Measurements from ENCODE around the gene HOXD3. TPM values are rescaled to one million over a fixed set of nuclear protein-coding genes. Genes with fewer than 3 reads are reported as not detected.

HOXD3 gene
- total RNA-seq, 4 donors from 2014 or later: 0.36 to 1.7 (median 0.64) TPM; not detected in 1

- Histone ChIP-seq H3K4me1 (peaks cover 0 to 3% of the 10 kb centered on the region in 2 donors), H3K27me3 (peaks cover 0 to 5% (median 5%) of the 10 kb centered on the region in 3 donors), H3K36me3 (no peaks in the 10 kb centered on the region), H3K9me3 (no peaks in the 10 kb centered on the region), H3K4me3 (no peak overlapping the region), H3K27ac (no peak overlapping the region)
- TF ChIP-seq POLR2A (IDR thresholded peaks at IDR 0.05) (no peak), CTCF (IDR thresholded peaks at IDR 0.05 in 4 of 5, conservative IDR thresholded peaks at IDR 0.05 in 1 of 5) (no peak)
- ATAC-seq (no peak), DNase-seq (no peak)
- intact Hi-C loops (cut with DNase I; ENCODE audit: low total_unique reads): no loop called here
- in situ Hi-C loops (cut with MboI; ENCODE audit: low sequenced_read_pairs in 4 of 4): loop anchor here in 3 of 4 donors (10.0 to 25.0 kb wide), 3 partner anchors 407 to 1014 kb away; no protein-coding TSS in a partner anchor
Observed at GRCh38 chr2:176147800-176148496, 9.2 kb upstream of the HOXD3 start.

- no peaks in the 10 kb centered on the region for H3K9me3 ChIP-seq
- no peak overlapping the region for H3K27ac ChIP-seq
- no peaks in the 10 kb centered on the region for H3K4me1 ChIP-seq
- H3K4me3 ChIP-seq: no peak overlapping the region
- ATAC-seq (no peak), DNase-seq (no peak)
- in situ Hi-C loops (cut with MboI; ENCODE audit: low sequenced_read_pairs in 4 of 4): loop anchor here in 3 of 4 donors (10.0 to 25.0 kb wide), 3 partner anchors 406 to 1013 kb away; no protein-coding TSS in a partner anchor
- intact Hi-C loops (cut with DNase I; ENCODE audit: low total_unique reads): no loop called here
- no peaks in the 10 kb centered on the region for H3K36me3 ChIP-seq
- TF ChIP-seq CTCF (IDR thresholded peaks at IDR 0.05 in 4 of 5, conservative IDR thresholded peaks at IDR 0.05 in 1 of 5) (no peak), POLR2A (IDR thresholded peaks at IDR 0.05) (no peak)
- peaks cover 0 to 7% (median 5%) of the 10 kb centered on the region in 3 donors for H3K27me3 ChIP-seq
Observed at GRCh38 chr2:176148751-176149421, 8.2 kb upstream of the HOXD3 start.

DNA sequence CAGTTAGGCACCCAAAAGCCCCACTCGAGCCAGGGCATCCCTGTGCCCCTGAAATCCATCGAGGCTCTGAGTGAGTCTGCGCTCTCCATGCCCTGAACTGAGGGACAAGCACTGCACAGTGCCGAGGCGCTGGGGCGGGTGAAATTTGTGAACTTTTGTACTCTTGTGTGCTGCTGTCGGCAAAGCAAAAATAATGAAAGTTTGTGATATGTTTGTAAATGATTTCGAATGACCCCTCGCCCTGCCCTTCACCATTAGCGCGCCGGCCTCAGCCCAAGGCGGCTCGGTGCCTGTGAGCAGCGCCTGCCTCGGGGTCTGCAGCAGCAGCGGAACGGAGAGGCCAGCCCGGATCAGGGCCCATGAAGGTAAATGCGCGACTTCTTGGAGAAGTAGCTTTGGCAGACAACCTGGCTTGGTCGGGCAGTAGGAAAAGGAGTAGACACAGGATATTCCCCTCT is 7.6 kb upstream of the HOXD3 start:
- in situ Hi-C loops (cut with MboI; ENCODE audit: low sequenced_read_pairs in 4 of 4) (loop anchor here in 3 of 4 donors (10.0 to 25.0 kb wide), 3 partner anchors 405 to 1013 kb away; no protein-coding TSS in a partner anchor), intact Hi-C loops (cut with DNase I; ENCODE audit: low total_unique reads) (no loop called here)
- no peaks in the 10 kb centered on the region for H3K9me3 ChIP-seq
- H3K27ac ChIP-seq: no peak overlapping the region
- H3K4me1 ChIP-seq: no peaks in the 10 kb centered on the region
- H3K4me3 ChIP-seq: no peak overlapping the region
- DNase-seq: no peak
- ATAC-seq: no peak
- H3K27me3 ChIP-seq: peaks cover 0 to 7% (median 5%) of the 10 kb centered on the region in 3 donors
- TF ChIP-seq CTCF (IDR thresholded peaks at IDR 0.05 in 4 of 5, conservative IDR thresholded peaks at IDR 0.05 in 1 of 5) (no peak), POLR2A (IDR thresholded peaks at IDR 0.05) (no peak)
- no peaks in the 10 kb centered on the region for H3K36me3 ChIP-seq

DNA sequence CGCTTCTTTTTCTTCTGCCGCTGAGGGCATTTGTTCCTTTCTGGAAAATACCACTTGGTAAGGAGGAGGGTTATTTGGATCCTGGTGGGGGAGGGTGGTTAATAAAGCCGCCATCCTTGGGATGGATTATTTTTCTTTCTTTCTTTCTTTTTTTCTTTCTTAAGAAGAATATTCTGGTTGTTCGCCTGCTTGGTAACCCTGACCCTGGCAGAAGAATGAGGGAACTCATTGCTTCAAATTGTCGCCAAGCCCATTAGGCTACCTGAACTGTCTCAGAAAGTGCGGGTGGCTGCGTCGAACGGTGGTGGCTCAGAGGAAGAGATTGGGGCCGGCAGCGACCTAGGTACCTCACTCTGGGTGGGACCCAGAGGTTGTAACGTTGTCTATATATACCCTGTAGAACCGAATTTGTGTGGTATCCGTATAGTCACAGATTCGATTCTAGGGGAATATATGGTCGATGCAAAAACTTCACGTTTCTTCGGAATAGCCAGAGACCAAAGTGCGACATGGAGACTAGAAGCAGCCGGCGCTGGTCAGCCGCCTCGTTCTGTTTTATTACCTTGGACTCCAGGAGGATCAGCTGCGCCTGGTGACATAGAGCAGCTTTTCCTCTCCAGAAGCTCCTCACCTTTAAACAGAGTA is 7.0 kb upstream of the HOXD3 start:
- intact Hi-C loops (cut with DNase I; ENCODE audit: low total_unique reads) (no loop called here), in situ Hi-C loops (cut with MboI; ENCODE audit: low sequenced_read_pairs in 4 of 4) (loop anchor here in 3 of 4 donors (10.0 to 25.0 kb wide), 3 partner anchors 405 to 1012 kb away; no protein-coding TSS in a partner anchor)
- DNase-seq: no peak
- peaks cover 0 to 7% (median 6%) of the 10 kb centered on the region in 3 donors for H3K27me3 ChIP-seq
- H3K4me1 ChIP-seq: no peaks in the 10 kb centered on the region
- H3K36me3 ChIP-seq: no peaks in the 10 kb centered on the region
- TF ChIP-seq CTCF (IDR thresholded peaks at IDR 0.05 in 4 of 5, conservative IDR thresholded peaks at IDR 0.05 in 1 of 5) (no peak), POLR2A (IDR thresholded peaks at IDR 0.05) (no peak)
- H3K9me3 ChIP-seq: no peaks in the 10 kb centered on the region
- no peak for ATAC-seq
- H3K4me3 ChIP-seq: no peak overlapping the region
- no peak overlapping the region for H3K27ac ChIP-seq
